Activated CD4-positive, alpha-beta memory T cell treated with anti-CD3 and anti-CD28 coated beads for 36 hours (primary cell): ENCODE results near the gene PPP1R3E. TPM values are rescaled to one million over a fixed set of nuclear protein-coding genes. Genes with fewer than 3 reads are reported as not detected.

Source experiments
- CTCF ChIA-PET: fragments of 350-600 bp; sonication (Branson Sonifier 250); formaldehyde crosslinking; loops from one replicate; lab custom pipeline; 2021; ENCODE audit warnings: antibody characterized with exemption, inconsistent platforms; lab: Charles Lee
- POLR2A ChIA-PET: fragments of 350-600 bp; sonication (Branson Sonifier 250); formaldehyde crosslinking; loops from one replicate; lab custom pipeline; 2021; ENCODE audit warnings: antibody characterized with exemption; lab: Charles Lee
- DNase-seq: peaks from one replicate; pipeline ENCODE4 v3.0.0-alpha.2; 2020
- H3K27ac Mint-ChIP-seq: one replicate; pipeline ENCODE4 v1.8.0; 2021; ENCODE audit warnings: mixed read lengths
- H3K27me3 Mint-ChIP-seq: one replicate; pipeline ENCODE4 v1.8.0; 2021; ENCODE audit warnings: mixed read lengths
- H3K36me3 Mint-ChIP-seq: one replicate; pipeline ENCODE4 v1.8.0; 2021; ENCODE audit warnings: mixed read lengths
- H3K4me1 Mint-ChIP-seq: one replicate; pipeline ENCODE4 v1.8.0; 2021; ENCODE audit warnings: low read depth, mixed read lengths
- H3K4me3 Mint-ChIP-seq: one replicate; pipeline ENCODE4 v1.8.0; 2021; ENCODE audit warnings: mild to moderate bottlenecking, mixed read lengths
- H3K9me3 Mint-ChIP-seq: one replicate; pipeline ENCODE4 v1.8.0; 2021; ENCODE audit warnings: mixed read lengths
- intact Hi-C: fragments of 100-400 bp; cut with micrococcal nuclease; formaldehyde crosslinking; loops from one replicate; pipeline ENCODE4 v1.15.1; 2023
- total RNA-seq, 2 experiments: library from RNA; stranded (reverse); gene quantifications; one replicate each; pipeline ENCODE4 v1.2.3, GENCODE V29; 2021

Gene PPP1R3E
- total RNA-seq, 2 experiments from 2014 or later: 12.6 to 15.8 TPM

- H3K36me3 Mint-ChIP-seq: no peaks in the 10 kb centered on the region
- no peak for DNase-seq
- no peak overlapping the region for H3K4me3 Mint-ChIP-seq
- H3K27me3 Mint-ChIP-seq: peaks cover 17% of the 10 kb centered on the region
- H3K4me1 Mint-ChIP-seq: no peaks in the 10 kb centered on the region
- no peak overlapping the region for H3K27ac Mint-ChIP-seq
- intact Hi-C loops: no loop called here
- H3K9me3 Mint-ChIP-seq: no peaks in the 10 kb centered on the region
- ChIA-PET POLR2A (no interaction called here), CTCF (interaction anchor here (0.6 to 1.3 kb wide), 2 partner anchors 121 to 308 kb away, joined by 3 read pairs; partner anchors contain the start of gene AP1G2)
Measured at GRCh38 chr14:23259426-23259825, 43.2 kb downstream of the PPP1R3E start.

GRCh38 chr14:23258256-23258655, 44.4 kb downstream of the PPP1R3E start:
- H3K36me3 Mint-ChIP-seq: no peaks in the 10 kb centered on the region
- CTCF ChIA-PET: no interaction called here

GRCh38 chr14:23252420-23253333, 50.0 kb downstream of the PPP1R3E start:
- H3K4me1 Mint-ChIP-seq: no peaks in the 10 kb centered on the region
- CTCF ChIA-PET: no interaction called here
- H3K4me3 Mint-ChIP-seq: no peak overlapping the region
- no peak for DNase-seq
- no peaks in the 10 kb centered on the region for H3K36me3 Mint-ChIP-seq
- no peaks in the 10 kb centered on the region for H3K9me3 Mint-ChIP-seq
- peaks cover 15% of the 10 kb centered on the region for H3K27me3 Mint-ChIP-seq
- intact Hi-C loops: no loop called here
- no peak overlapping the region for H3K27ac Mint-ChIP-seq
- POLR2A ChIA-PET: no interaction called here

More at GRCh38 chr14:23258256-23258655, 44.4 kb downstream of the PPP1R3E start:
- DNase-seq: no peak
- Mint-ChIP-seq H3K9me3 (no peaks in the 10 kb centered on the region), H3K27me3 (peaks cover 21% of the 10 kb centered on the region), H3K4me1 (no peaks in the 10 kb centered on the region), H3K27ac (no peak overlapping the region), H3K4me3 (no peak overlapping the region)
- intact Hi-C loops: no loop called here
- POLR2A ChIA-PET: interaction anchor here (0.6 kb wide), 1 partner anchor 284 kb away, joined by 3 read pairs; no protein-coding TSS in a partner anchor

GRCh38 chr14:23252006-23252405, 50.7 kb downstream of the PPP1R3E start:
- Mint-ChIP-seq H3K27ac (no peak overlapping the region), H3K9me3 (no peaks in the 10 kb centered on the region), H3K4me3 (no peak overlapping the region), H3K4me1 (no peaks in the 10 kb centered on the region), H3K36me3 (no peaks in the 10 kb centered on the region), H3K27me3 (peaks cover 15% of the 10 kb centered on the region)
- ChIA-PET POLR2A (no interaction called here), CTCF (interaction anchor here (1.3 kb wide), 1 partner anchor 131 kb away, joined by 3 read pairs; no protein-coding TSS in a partner anchor)
- DNase-seq: no peak
- intact Hi-C loops: no loop called here

GRCh38 chr14:23249824-23250223, 52.8 kb downstream of the PPP1R3E start:
- H3K4me3 Mint-ChIP-seq: no peak overlapping the region
- no peaks in the 10 kb centered on the region for H3K4me1 Mint-ChIP-seq
- ChIA-PET CTCF (interaction anchor here (0.7 kb wide), 1 partner anchor 129 kb away, joined by 3 read pairs; no protein-coding TSS in a partner anchor), POLR2A (no interaction called here)
- no peaks in the 10 kb centered on the region for H3K36me3 Mint-ChIP-seq
- no peak for DNase-seq
- intact Hi-C loops: no loop called here
- peaks cover 15% of the 10 kb centered on the region for H3K27me3 Mint-ChIP-seq
- H3K27ac Mint-ChIP-seq: no peak overlapping the region
- H3K9me3 Mint-ChIP-seq: no peaks in the 10 kb centered on the region

GRCh38 chr14:23248601-23249000, 54.1 kb downstream of the PPP1R3E start:
- ChIA-PET POLR2A (no interaction called here), CTCF (no interaction called here)
- peaks cover 14% of the 10 kb centered on the region for H3K27me3 Mint-ChIP-seq
- H3K9me3 Mint-ChIP-seq: no peaks in the 10 kb centered on the region
- no peak overlapping the region for H3K4me3 Mint-ChIP-seq
- no peaks in the 10 kb centered on the region for H3K4me1 Mint-ChIP-seq
- intact Hi-C loops: no loop called here
- H3K36me3 Mint-ChIP-seq: no peaks in the 10 kb centered on the region
- H3K27ac Mint-ChIP-seq: no peak overlapping the region
- no peak for DNase-seq

Other genes with a start within 250 kb of the PPP1R3E start
- gene CDH24, start 245.3 kb downstream of the PPP1R3E start, total RNA-seq: 1 to 10 TPM in 1 of 2 experiments, under 1 TPM in 1; 1.00 to 1.1 TPM
- 100 to 1,000 TPM; 148 to 157 TPM for gene ACIN1, start 207.7 kb downstream of the PPP1R3E start, total RNA-seq
- 10 to 100 TPM; 58.0 to 62.8 TPM for gene C14orf119, start 207.4 kb downstream of the PPP1R3E start, total RNA-seq
- gene CIROP, start 197.9 kb downstream of the PPP1R3E start, total RNA-seq: not detected
- gene CEBPE, start 183.6 kb downstream of the PPP1R3E start, total RNA-seq: under 1 TPM; 0.19 to 0.34 TPM
- gene SLC7A8, start 119.2 kb downstream of the PPP1R3E start, total RNA-seq: 1 to 10 TPM in 1 of 2 experiments, under 1 TPM in 1; 0.83 to 1.7 TPM
- gene RNF212B, start 64.9 kb downstream of the PPP1R3E start, total RNA-seq: not detected
- 10 to 100 TPM; 12.3 to 13.0 TPM for gene HOMEZ, start 16.7 kb downstream of the PPP1R3E start, total RNA-seq
- gene BCL2L2, start 4.0 kb upstream of the PPP1R3E start, total RNA-seq: under 1 TPM; 0.55 to 0.85 TPM
- 100 to 1,000 TPM; 198 to 209 TPM for gene PABPN1, start 18.6 kb upstream of the PPP1R3E start, total RNA-seq
- gene SLC22A17, start 50.0 kb upstream of the PPP1R3E start, total RNA-seq: 1 to 10 TPM; 4.4 to 4.8 TPM
- gene EFS, start 62.3 kb upstream of the PPP1R3E start, total RNA-seq: not detected
- gene IL25, start 70.0 kb upstream of the PPP1R3E start, total RNA-seq: not detected
- not detected for gene CMTM5, start 74.2 kb upstream of the PPP1R3E start, total RNA-seq
- under 1 TPM in 1 of 2 experiments, not detected in 1; 0.05 TPM for gene MYH6, start 105.4 kb upstream of the PPP1R3E start, total RNA-seq
- under 1 TPM in 1 of 2 experiments, not detected in 1; 0.02 TPM for gene MYH7, start 132.8 kb upstream of the PPP1R3E start, total RNA-seq
- gene NGDN, start 166.8 kb upstream of the PPP1R3E start, total RNA-seq: 10 to 100 TPM; 42.1 to 44.1 TPM
- 1 to 10 TPM; 1.2 to 1.4 TPM for gene ZFHX2, start 248.9 kb upstream of the PPP1R3E start, total RNA-seq